Calu3 (cell line): Measurements from ENCODE around the gene STAP2. TPM values are rescaled to one million over a fixed set of nuclear protein-coding genes. Genes with fewer than 3 reads are reported as not detected.

ENCODE experiments used
- BruUV-seq: library from RNA; stranded (reverse); fragments of 400-500 nt; replicated peaks from 2 replicates; lab custom pipeline; 2021; lab: Mats Ljungman, UMichigan
- CTCF ChIA-PET: fragments of 300-600 bp; sonication (Branson Sonifier 250); formaldehyde crosslinking; loops from one replicate; lab custom pipeline; 2022; ENCODE audit warnings: antibody characterized with exemption; lab: Charles Lee
- DNase-seq: peaks from one replicate; pipeline ENCODE4 v3.0.0; 2022
- H3K27ac Mint-ChIP-seq: one replicate; pipeline ENCODE4 v1.8.0; 2022; ENCODE audit warnings: mixed read lengths; ENCODE audit not compliant: unreplicated experiment
- H3K27me3 Mint-ChIP-seq: one replicate; pipeline ENCODE4 v1.8.0; 2022; ENCODE audit warnings: mixed read lengths; ENCODE audit not compliant: unreplicated experiment
- H3K36me3 Mint-ChIP-seq: one replicate; pipeline ENCODE4 v1.8.0; 2022; ENCODE audit warnings: mild to moderate bottlenecking, moderate library complexity, mixed read lengths; ENCODE audit not compliant: insufficient read depth, unreplicated experiment
- H3K4me1 Mint-ChIP-seq: one replicate; pipeline ENCODE4 v1.8.0; 2022; ENCODE audit warnings: mild to moderate bottlenecking, low read depth, mixed read lengths; ENCODE audit not compliant: unreplicated experiment
- H3K4me3 Mint-ChIP-seq: one replicate; pipeline ENCODE4 v1.8.0; 2022; ENCODE audit warnings: mild to moderate bottlenecking, low read depth, moderate library complexity, mixed read lengths; ENCODE audit not compliant: unreplicated experiment
- H3K9me3 Mint-ChIP-seq: one replicate; pipeline ENCODE4 v1.8.0; 2022; ENCODE audit warnings: low read depth, mixed read lengths; ENCODE audit not compliant: unreplicated experiment
- CTCF ChIP-seq: fragments of 200-600 bp; IDR thresholded peaks from one replicate; pipeline ENCODE4 v1.8.0; 2022; ENCODE audit warnings: antibody characterized with exemption; ENCODE audit not compliant: unreplicated experiment
- intact Hi-C: fragments of 100-400 bp; cut with micrococcal nuclease; formaldehyde crosslinking; loops from one replicate; pipeline ENCODE4 v1.10.0; 2022; ENCODE audit not compliant: unreplicated experiment
- total RNA-seq: library from RNA; stranded (reverse); gene quantifications from 2 replicates; pipeline ENCODE4 v1.2.3, GENCODE V29; 2022

The STAP2 gene
- total RNA-seq, 1 experiment from 2014 or later, result 28.7 TPM

DNA sequence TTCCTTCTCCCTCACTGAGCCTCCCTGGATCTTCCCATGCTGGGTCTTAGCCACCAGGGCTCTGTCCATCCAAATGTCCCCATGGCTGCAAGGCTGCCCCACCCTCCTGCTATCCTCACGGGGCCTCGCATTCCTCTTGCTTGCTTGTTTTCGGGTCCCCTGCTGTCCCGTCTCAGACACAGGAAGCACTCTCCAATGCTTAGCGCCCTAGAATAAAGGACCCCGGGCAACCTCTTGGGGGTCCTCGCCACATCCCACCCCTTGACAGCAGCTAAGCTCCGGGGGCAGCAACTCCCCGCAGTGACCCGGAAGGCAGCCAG is 38.0 kb upstream of the STAP2 start:
- no peaks in the 10 kb centered on the region for H3K9me3 Mint-ChIP-seq
- intact Hi-C loops, result no loop called here
- H3K27me3 Mint-ChIP-seq, result no peaks in the 10 kb centered on the region
- peaks cover 48% of the 10 kb centered on the region for H3K4me1 Mint-ChIP-seq
- TF ChIP-seq CTCF, result no peak
- DNase-seq, result no peak
- no TSS peak for BruUV-seq
- peak overlapping the region; percentile 29 for H3K27ac Mint-ChIP-seq
- H3K4me3 Mint-ChIP-seq, result peak overlapping the region; percentile 42
- peaks cover 24% of the 10 kb centered on the region for H3K36me3 Mint-ChIP-seq
- CTCF ChIA-PET, result interaction anchor here (0.6 to 2.6 kb wide), 4 partner anchors 24 to 67 kb away, joined by 3 to 7 read pairs (median 4); partner anchors contain the start of genes CHAF1A and SH3GL1

GRCh38 chr19:4376028-4376670 is 37.5 kb upstream of the STAP2 start:
- no TSS peak for BruUV-seq
- intact Hi-C loops, result no loop called here
- DNase-seq, result peak; percentile 40
- no peak for TF ChIP-seq CTCF
- CTCF ChIA-PET, result interaction anchor here (0.6 to 2.6 kb wide), 6 partner anchors 13 to 67 kb away, joined by 3 to 8 read pairs (median 6); partner anchors contain the start of genes CHAF1A and SH3GL1
- H3K36me3 Mint-ChIP-seq, result peaks cover 24% of the 10 kb centered on the region
- H3K9me3 Mint-ChIP-seq, result no peaks in the 10 kb centered on the region
- no peaks in the 10 kb centered on the region for H3K27me3 Mint-ChIP-seq
- H3K4me1 Mint-ChIP-seq, result peaks cover 48% of the 10 kb centered on the region
- peak overlapping the region; percentile 30 for H3K27ac Mint-ChIP-seq
- H3K4me3 Mint-ChIP-seq, result peak overlapping the region; percentile 42

- peak overlapping the region; percentile 30 for H3K27ac Mint-ChIP-seq
- no peaks in the 10 kb centered on the region for H3K27me3 Mint-ChIP-seq
- CTCF ChIA-PET, result interaction anchor here (0.6 to 2.6 kb wide), 8 partner anchors 11 to 112 kb away, joined by 3 to 10 read pairs (median 6); partner anchors contain the start of genes CHAF1A, MPND and SH3GL1
- H3K4me1 Mint-ChIP-seq, result peaks cover 48% of the 10 kb centered on the region
- TF ChIP-seq CTCF, result no peak
- H3K4me3 Mint-ChIP-seq, result peak overlapping the region; percentile 42
- intact Hi-C loops, result no loop called here
- BruUV-seq, result no TSS peak
- H3K36me3 Mint-ChIP-seq, result peaks cover 24% of the 10 kb centered on the region
- H3K9me3 Mint-ChIP-seq, result no peaks in the 10 kb centered on the region
- peak; percentile 79 for DNase-seq
Observed at GRCh38 chr19:4375164-4376027, 36.8 kb upstream of the STAP2 start.

- no peak for TF ChIP-seq CTCF
- Mint-ChIP-seq H3K9me3 (no peaks in the 10 kb centered on the region), H3K4me3 (peak overlapping the region; percentile 42), H3K27me3 (no peaks in the 10 kb centered on the region), H3K27ac (peak overlapping the region; percentile 30), H3K4me1 (peaks cover 46% of the 10 kb centered on the region), H3K36me3 (peaks cover 23% of the 10 kb centered on the region)
- CTCF ChIA-PET, result interaction anchor here (0.6 to 2.6 kb wide), 8 partner anchors 10 to 111 kb away, joined by 3 to 10 read pairs (median 6); partner anchors contain the start of genes CHAF1A, MPND and SH3GL1
- no TSS peak for BruUV-seq
- peak; percentile 75 for DNase-seq
- intact Hi-C loops, result no loop called here
Observed at GRCh38 chr19:4374498-4375163, 36.0 kb upstream of the STAP2 start.
